Tibial nerve (tissue), 4 donors: ENCODE measurements around the gene CCNDBP1. TPM values are rescaled to one million over a fixed set of nuclear protein-coding genes. Genes with fewer than 3 reads are reported as not detected.
A peak's percentile ranks its signal among the peaks of the same experiment; 100 is the strongest.

Experiments
- DNase-seq, 2 donors: peaks; one replicate each; pipeline ENCODE4 v3.0.0-alpha.2; 2019; ENCODE audit warnings: low spot score in 2 of 2
- H3K27ac ChIP-seq, 4 donors: fragments of 200-600 bp; sonication (generic) in 3 of 4; one replicate each; pipeline ENCODE4 v1.5.1; 2017 to 2019; ENCODE audit warnings: mild to moderate bottlenecking in 1 of 4
- H3K27me3 ChIP-seq, 2 donors: fragments of 200-600 bp; sonication (generic) in 1 of 2; one replicate each; pipeline versions ENCODE4 v1.5.1 to v1.6.0; 2017 to 2019
- H3K36me3 ChIP-seq, 3 donors: fragments of 200-600 bp; sonication (generic); one replicate each; pipeline ENCODE4 v1.5.1; 2018 to 2019
- H3K4me1 ChIP-seq, 4 donors: fragments of 200-600 bp; sonication (generic) in 3 of 4; one replicate each; pipeline ENCODE4 v1.5.1; 2017 to 2019
- H3K4me3 ChIP-seq, 4 donors: fragments of 200-600 bp; sonication (generic) in 3 of 4; one replicate each; pipeline ENCODE4 v1.5.1; 2017 to 2019; ENCODE audit warnings: mild to moderate bottlenecking in 1 of 4, moderate library complexity in 1 of 4
- H3K9me3 ChIP-seq, 4 donors: fragments of 200-600 bp; sonication (generic) in 3 of 4; one replicate each; pipeline ENCODE4 v1.5.1; 2017 to 2019
- EP300 ChIP-seq, 2 donors: sonication (generic); formaldehyde crosslinking; IDR thresholded peaks; one replicate each; pipeline ENCODE4 v1.6.1; 2017; ENCODE audit warnings: antibody characterized with exemption in 2 of 2, mild to moderate bottlenecking in 1 of 2
- POLR2A ChIP-seq, 2 donors: fragments of 450-650 bp; IDR thresholded peaks; one replicate each; pipeline ENCODE4 v1.6.1; 2017; ENCODE audit warnings: antibody characterized with exemption in 2 of 2, mild to moderate bottlenecking in 2 of 2, moderate library complexity in 2 of 2
- WGBS, 2 donors: methylation state at CpG; one replicate each; pipeline ENCODE4 v1.1.5; 2018; 5-methylcytosine and 5-hydroxymethylcytosine counted together
- total RNA-seq, 4 donors: library from RNA; depleted of rRNA; stranded (reverse); fragments of >200 nt; gene quantifications; one replicate each; pipeline ENCODE4 v1.1.0, GENCODE V29; 2016
- TF ChIP-seq, protein P1 (sequence below), 5 experiments: fragments of 200-600 bp in 3 of 5; fragments of 450-650 bp in 2 of 5; sonication (generic) in 3 of 5; IDR thresholded peaks; one replicate each; pipeline ENCODE4 v1.5.1; 2016 to 2019; ENCODE audit warnings: antibody characterized with exemption in 5 of 5, mild to moderate bottlenecking in 3 of 5, moderate library complexity in 2 of 5

The CCNDBP1 gene
- total RNA-seq, 4 donors from 2014 or later, result 59.4 to 171 (median 97.2) TPM

DNA sequence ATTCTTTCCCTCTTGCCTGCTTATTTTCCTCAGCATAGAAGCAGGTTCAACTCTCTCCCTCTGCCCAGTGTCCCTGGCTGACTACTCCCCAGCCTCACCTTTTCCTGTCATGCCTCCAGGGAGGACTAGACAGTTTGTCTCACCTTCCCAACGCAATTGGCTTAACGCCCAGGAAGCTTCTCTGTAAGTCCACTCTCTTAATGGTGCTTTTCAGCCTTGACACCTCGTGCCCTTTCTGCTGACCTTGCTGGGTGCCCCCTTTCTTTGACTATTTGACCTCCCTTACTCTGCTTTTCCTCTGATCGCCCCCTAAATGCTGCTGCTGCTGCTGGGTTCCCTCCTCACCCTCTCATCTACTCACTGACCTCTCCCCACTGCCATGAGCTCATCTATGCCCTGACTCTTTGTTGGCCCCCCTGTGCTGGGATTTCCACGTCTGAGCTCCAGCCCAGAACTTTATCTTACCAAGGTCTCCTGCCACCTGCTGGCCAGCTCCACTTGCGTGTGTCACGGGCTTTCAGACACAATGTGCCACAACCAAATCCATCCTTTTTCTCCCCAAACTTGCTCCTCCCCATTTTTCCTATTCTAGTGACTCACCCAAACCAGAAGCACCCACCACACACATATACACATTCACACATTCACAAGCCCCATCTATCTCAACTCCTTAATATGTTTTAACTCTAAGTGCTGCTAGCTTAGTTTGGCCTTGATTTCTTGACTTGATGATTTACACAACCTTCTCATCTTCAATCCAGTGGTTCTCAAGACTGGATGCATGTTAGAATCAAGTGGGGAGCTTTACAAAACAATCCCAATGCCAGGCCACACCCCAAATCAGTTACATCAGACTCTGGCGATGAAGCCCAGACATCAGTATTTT, 19.1 kb downstream of the CCNDBP1 start:
- TF ChIP-seq, protein P1, sequence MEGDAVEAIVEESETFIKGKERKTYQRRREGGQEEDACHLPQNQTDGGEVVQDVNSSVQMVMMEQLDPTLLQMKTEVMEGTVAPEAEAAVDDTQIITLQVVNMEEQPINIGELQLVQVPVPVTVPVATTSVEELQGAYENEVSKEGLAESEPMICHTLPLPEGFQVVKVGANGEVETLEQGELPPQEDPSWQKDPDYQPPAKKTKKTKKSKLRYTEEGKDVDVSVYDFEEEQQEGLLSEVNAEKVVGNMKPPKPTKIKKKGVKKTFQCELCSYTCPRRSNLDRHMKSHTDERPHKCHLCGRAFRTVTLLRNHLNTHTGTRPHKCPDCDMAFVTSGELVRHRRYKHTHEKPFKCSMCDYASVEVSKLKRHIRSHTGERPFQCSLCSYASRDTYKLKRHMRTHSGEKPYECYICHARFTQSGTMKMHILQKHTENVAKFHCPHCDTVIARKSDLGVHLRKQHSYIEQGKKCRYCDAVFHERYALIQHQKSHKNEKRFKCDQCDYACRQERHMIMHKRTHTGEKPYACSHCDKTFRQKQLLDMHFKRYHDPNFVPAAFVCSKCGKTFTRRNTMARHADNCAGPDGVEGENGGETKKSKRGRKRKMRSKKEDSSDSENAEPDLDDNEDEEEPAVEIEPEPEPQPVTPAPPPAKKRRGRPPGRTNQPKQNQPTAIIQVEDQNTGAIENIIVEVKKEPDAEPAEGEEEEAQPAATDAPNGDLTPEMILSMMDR (IDR thresholded peaks at IDR 0.05), result peak; percentile 29 to 41 (median 35)
- no peak for TF ChIP-seq POLR2A (IDR thresholded peaks at IDR 0.05)
- DNase-seq, result peak in 1 of 2 donors; percentile 55
- H3K4me3 ChIP-seq, result no peak overlapping the region
- H3K4me1 ChIP-seq, result no peaks in the 10 kb centered on the region
- H3K27ac ChIP-seq, result no peak overlapping the region
- H3K27me3 ChIP-seq, result no peaks in the 10 kb centered on the region
- H3K9me3 ChIP-seq, result no peaks in the 10 kb centered on the region
- WGBS, 2 donors, result 30 to 31% methylated on average over 8 of the region's 8 CpGs
- H3K36me3 ChIP-seq, result peaks cover 0 to under 1% (median 0%) of the 10 kb centered on the region in 3 donors

DNA sequence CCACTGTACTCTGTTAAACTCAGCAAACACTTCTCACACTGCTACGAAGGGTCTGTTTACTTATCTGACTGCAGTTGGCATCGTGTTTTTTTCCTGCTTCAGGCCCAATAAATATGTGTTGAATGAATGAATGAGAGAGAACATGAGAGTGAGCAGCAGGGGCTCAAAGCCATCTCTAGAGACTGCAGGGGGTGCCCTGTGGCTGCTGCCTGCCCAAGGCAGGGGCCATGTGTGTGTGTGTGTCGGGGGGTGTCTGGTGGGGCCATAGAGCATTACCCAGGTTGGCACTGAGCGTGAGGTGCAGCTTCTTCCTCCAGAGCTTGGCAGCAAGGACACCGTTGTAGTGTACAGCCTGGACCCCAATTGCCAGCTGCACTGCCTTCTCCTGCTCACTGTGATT, 20.9 kb downstream of the CCNDBP1 start:
- TF ChIP-seq, protein P1 (IDR thresholded peaks at IDR 0.05), result no peak
- 72 to 79% methylated on average over 4 to 5 of the region's 5 CpGs for WGBS, 2 donors

DNA sequence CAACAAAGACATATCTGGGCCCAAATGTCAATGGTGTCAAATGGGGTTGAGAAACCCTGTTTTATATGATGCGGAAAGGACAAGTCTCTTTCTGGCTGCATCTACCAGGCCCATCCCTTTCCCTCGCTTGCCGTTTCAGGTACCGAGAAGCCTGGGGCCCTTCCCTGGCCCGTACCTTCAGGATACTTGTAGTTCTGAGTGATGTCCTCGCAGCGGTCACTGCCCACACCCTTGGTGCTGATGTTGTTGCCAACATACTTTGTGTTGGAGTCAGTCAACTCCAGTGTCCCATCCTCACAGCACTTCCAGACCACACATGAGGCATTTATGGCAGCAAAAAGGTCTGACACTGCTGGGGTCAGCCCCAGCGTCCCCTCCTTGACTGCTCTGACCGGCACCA, 21.8 kb downstream of the CCNDBP1 start:
- Histone ChIP-seq H3K4me3 (no peak overlapping the region), H3K4me1 (no peaks in the 10 kb centered on the region), H3K27me3 (no peaks in the 10 kb centered on the region), H3K36me3 (no peaks in the 10 kb centered on the region), H3K9me3 (no peaks in the 10 kb centered on the region), H3K27ac (no peak overlapping the region)
- no peak for DNase-seq
- 90 to 96% methylated on average over 9 of the region's 9 CpGs for WGBS, 2 donors
- TF ChIP-seq POLR2A (IDR thresholded peaks at IDR 0.05) (no peak), EP300 (IDR thresholded peaks at IDR 0.05) (no peak)
- TF ChIP-seq, protein P1 (IDR thresholded peaks at IDR 0.05), result no peak

More for the DNA sequence above, 20.9 kb downstream of the CCNDBP1 start:
- H3K4me3 ChIP-seq, result no peak overlapping the region
- no peaks in the 10 kb centered on the region for H3K27me3 ChIP-seq
- no peak overlapping the region for H3K27ac ChIP-seq
- no peaks in the 10 kb centered on the region for H3K9me3 ChIP-seq
- no peaks in the 10 kb centered on the region for H3K36me3 ChIP-seq
- no peak for DNase-seq
- H3K4me1 ChIP-seq, result no peaks in the 10 kb centered on the region

DNA sequence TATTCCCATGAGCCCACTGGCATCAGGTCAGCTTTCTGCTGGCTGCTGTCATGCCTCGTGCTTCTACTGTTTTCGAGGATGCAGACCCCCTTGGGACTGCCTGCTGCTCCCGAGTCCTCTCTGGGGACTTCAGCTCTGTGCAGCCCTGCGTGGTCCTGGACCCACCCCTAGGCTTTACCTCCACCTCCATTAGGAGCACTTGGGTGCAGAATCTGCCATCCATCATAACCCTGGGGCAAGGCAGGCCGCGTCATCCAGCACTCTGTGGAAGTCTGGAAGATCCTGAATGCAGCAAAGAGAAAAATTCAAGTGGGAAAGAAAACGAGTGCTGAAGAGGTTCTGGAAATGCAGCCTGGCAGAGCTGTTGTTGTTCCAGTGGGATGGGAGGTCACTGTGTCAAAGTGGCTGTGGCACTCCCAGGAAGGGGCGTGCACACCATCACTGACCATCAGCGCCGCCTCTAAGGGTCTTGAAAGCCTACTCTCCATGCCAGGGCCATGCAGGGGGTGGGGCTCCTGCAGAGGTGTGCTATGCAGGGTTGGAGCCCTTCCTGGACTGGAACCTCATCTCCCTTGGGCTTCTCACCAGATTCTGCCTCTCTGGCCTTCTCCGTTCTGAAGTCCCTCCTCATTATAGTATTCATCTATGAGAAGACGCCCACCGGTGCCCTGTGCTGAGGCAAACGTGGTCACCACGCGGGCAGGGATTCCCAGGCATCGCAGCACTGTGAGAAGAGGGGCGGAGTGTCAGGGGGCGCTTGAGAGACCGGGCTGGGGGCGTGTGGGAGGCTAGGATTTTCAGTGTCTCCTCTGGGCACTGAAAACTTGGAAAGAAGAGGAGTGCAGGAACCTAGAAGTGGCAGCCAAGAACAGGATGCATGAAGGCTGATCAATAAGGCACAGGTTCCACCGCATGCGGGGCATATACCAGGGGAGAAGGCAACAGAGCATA, 23.1 kb downstream of the CCNDBP1 start:
- 59 to 67% methylated on average over 23 of the region's 23 CpGs for WGBS, 2 donors
- Histone ChIP-seq H3K9me3 (no peaks in the 10 kb centered on the region), H3K4me3 (no peak overlapping the region), H3K4me1 (no peaks in the 10 kb centered on the region), H3K27ac (no peak overlapping the region), H3K36me3 (no peaks in the 10 kb centered on the region), H3K27me3 (no peaks in the 10 kb centered on the region)
- DNase-seq, result no peak
- TF ChIP-seq, protein P1 (IDR thresholded peaks at IDR 0.05), result no peak
- TF ChIP-seq EP300 (IDR thresholded peaks at IDR 0.05), result no peak
- no peak for TF ChIP-seq POLR2A (IDR thresholded peaks at IDR 0.05)
